GM12892 (cell line): Measurements from ENCODE around the gene SNX17.
A peak's percentile ranks its signal among the peaks of the same experiment; 100 is the strongest.

ENCODE experiments used
- POLR2A ChIP-seq: IDR thresholded peaks from 2 replicates; pipeline ENCODE4 v1.6.1; 2011; ENCODE audit warnings: low read depth, low read length, control low read depth
- POLR2AphosphoS5 ChIP-seq: IDR thresholded peaks from 2 replicates; pipeline ENCODE4 v1.6.1; 2011; ENCODE audit warnings: low read depth, low read length, control low read depth
- TAF1 ChIP-seq: IDR thresholded peaks from 2 replicates; pipeline ENCODE4 v1.6.1; 2011; ENCODE audit warnings: low read depth, mild to moderate bottlenecking, control low read depth, low read length, borderline replicate concordance

GRCh38 chr2:27378096-27378808, 7.8 kb downstream of the SNX17 start:
- TF ChIP-seq POLR2A: no peak; the same call in none of the 2 replicates
- TF ChIP-seq POLR2AphosphoS5: peak; percentile 42; the same call in 1 of the 2 replicates
- no peak for TF ChIP-seq TAF1
